T-cell (primary cell): Measurements from ENCODE around the gene EWSR1. TPM values are rescaled to one million over a fixed set of nuclear protein-coding genes. Genes with fewer than 3 reads are reported as not detected.

Experiments used
- ATAC-seq, 4 experiments: fragments of 200-7000 bp in 3 of 4; fragments of 150-1000 bp in 1 of 4; cut with Tn5 transposase; replicated peaks in 1 of 4; 1 replicate in 3 of 4; 2 replicates in 1 of 4; pipeline ENCODE4 v1.10.0; 2021; ENCODE audit warnings: moderate library complexity in 3 of 4, mild to moderate bottlenecking in 2 of 4, moderate number of reproducible peaks in 1 of 4
- CTCF ChIA-PET, 2 donors: fragments of 300-600 bp; sonication (Branson Sonifier 250); formaldehyde crosslinking; loops; one replicate each; lab custom pipeline; 2022; ENCODE audit warnings: antibody characterized with exemption in 2 of 2; lab: Charles Lee
- POLR2A ChIA-PET, 2 donors: fragments of 300-600 bp; sonication (Branson Sonifier 250); formaldehyde crosslinking; loops; one replicate each; lab custom pipeline; 2022; ENCODE audit warnings: antibody characterized with exemption in 2 of 2; lab: Charles Lee
- DNase-seq, 35 experiments: peaks; one replicate each; pipeline versions ENCODE4 v3.0.0 to v3.0.0-alpha.2; 2013 to 2023
- H3K27ac ChIP-seq: one replicate; pipeline ENCODE4 v1.5.1; 2013; ENCODE audit warnings: low read length
- H3K27me3 ChIP-seq, 2 experiments: replicated peaks in 1 of 2; 1 replicate in 1 of 2; 2 replicates in 1 of 2; pipeline versions ENCODE4 v1.6.1 to v1.7.0; 2013; ENCODE audit warnings: low read length in 1 of 2, mixed read lengths in 1 of 2; ENCODE audit not compliant: control insufficient read depth in 2 of 2, insufficient read depth in 2 of 2; ENCODE audit errors: extremely low read depth in 1 of 2
- H3K36me3 ChIP-seq, 2 donors: 1 replicate in 1 of 2; 2 replicates in 1 of 2; pipeline versions ENCODE4 v1.6.1 to v1.7.0; 2013; ENCODE audit warnings: low read length in 1 of 2; ENCODE audit not compliant: control insufficient read depth in 2 of 2, insufficient read depth in 1 of 2; ENCODE audit errors: extremely low read depth in 1 of 2
- H3K4me1 ChIP-seq, 2 experiments: 1 replicate in 1 of 2; 2 replicates in 1 of 2; pipeline versions ENCODE4 v1.6.1 to v1.7.0; 2013; ENCODE audit warnings: low read length in 2 of 2, mixed read lengths in 1 of 2; ENCODE audit not compliant: insufficient read depth in 2 of 2, control insufficient read depth in 1 of 2; ENCODE audit errors: extremely low read depth in 1 of 2
- H3K4me3 ChIP-seq, 2 donors: 1 replicate in 1 of 2; 2 replicates in 1 of 2; pipeline versions ENCODE4 v1.5.1 to v1.7.0; 2013; ENCODE audit warnings: mild to moderate bottlenecking in 2 of 2, low read length in 1 of 2, moderate library complexity in 1 of 2; ENCODE audit not compliant: control insufficient read depth in 1 of 2; ENCODE audit errors: extremely low read depth in 1 of 2
- H3K9me3 ChIP-seq: 2 replicates; pipeline ENCODE4 v1.7.0; 2013
- H3K27ac Mint-ChIP-seq, 2 donors: one replicate each; pipeline ENCODE4 v1.8.0; 2020 to 2021; ENCODE audit warnings: mild to moderate bottlenecking in 2 of 2, mixed read lengths in 2 of 2
- H3K27me3 Mint-ChIP-seq, 2 donors: one replicate each; pipeline ENCODE4 v1.8.0; 2021 to 2022; ENCODE audit warnings: mixed read lengths in 2 of 2
- H3K36me3 Mint-ChIP-seq: one replicate; pipeline ENCODE4 v1.8.0; 2021; ENCODE audit warnings: mixed read lengths
- H3K4me1 Mint-ChIP-seq, 3 donors: one replicate each; pipeline ENCODE4 v1.8.0; 2020 to 2022; ENCODE audit warnings: mixed read lengths in 3 of 3, mild to moderate bottlenecking in 1 of 3
- H3K4me3 Mint-ChIP-seq, 3 donors: one replicate each; pipeline ENCODE4 v1.8.0; 2020 to 2022; ENCODE audit warnings: mild to moderate bottlenecking in 3 of 3, mixed read lengths in 3 of 3, moderate library complexity in 3 of 3
- H3K9me3 Mint-ChIP-seq, 3 donors: one replicate each; pipeline ENCODE4 v1.8.0; 2020 to 2022; ENCODE audit warnings: mixed read lengths in 3 of 3
- WGBS: methylation state at CpG from one replicate; pipeline ENCODE4 v1.1.5; 2013; ENCODE audit warnings: missing lambda C conversion rate; ENCODE audit not compliant: insufficient coverage; 5-methylcytosine and 5-hydroxymethylcytosine counted together
- total RNA-seq, 35 experiments: library from RNA in 6 of 35; stranded (reverse) in 6 of 35; fragments of 120-200 nt in 1 of 35; gene quantifications; one replicate each; pipeline versions ENCODE4 v1.2.1 to v1.2.4 and lab custom pipeline; 2013 to 2026

EWSR1 gene
- total RNA-seq, 5 donors from 2014 or later (not counting 1 experiment from before 2014, with no cell fraction given): 254 to 308 (median 260) TPM

- Histone ChIP-seq H3K27me3 (peaks cover 0 to 6% of the 10 kb centered on the region in 2 experiments), H3K9me3 (no peaks in the 10 kb centered on the region), H3K4me1 (peaks cover 0 to under 1% of the 10 kb centered on the region in 2 experiments), H3K27ac (no peak overlapping the region), H3K36me3 (peaks cover 7 to 21% of the 10 kb centered on the region in 2 donors), H3K4me3 (no peak overlapping the region)
- no peaks in the 10 kb centered on the region for H3K27me3 Mint-ChIP-seq
- ChIA-PET CTCF (interaction anchor here in 1 of 2 donors (0.6 kb wide), 1 partner anchor 99 kb away, joined by 3 read pairs; no protein-coding TSS in a partner anchor), POLR2A (no interaction called here)
- DNase-seq: no peak
- 92% methylated on average over 17 of the region's 17 CpGs for WGBS
- no peak for ATAC-seq
- no peak overlapping the region for H3K27ac Mint-ChIP-seq
- no peaks in the 10 kb centered on the region for H3K36me3 Mint-ChIP-seq
- no peak overlapping the region for H3K4me3 Mint-ChIP-seq
- peaks cover 2 to 6% (median 5%) of the 10 kb centered on the region in 3 donors for H3K4me1 Mint-ChIP-seq
- no peaks in the 10 kb centered on the region for H3K9me3 Mint-ChIP-seq
Measured at GRCh38 chr22:29260601-29261315, 7.3 kb upstream of the EWSR1 start.

GRCh38 chr22:29263791-29264276, 4.2 kb upstream of the EWSR1 start:
- no peak overlapping the region for H3K27ac Mint-ChIP-seq
- Histone ChIP-seq H3K27me3 (no peaks in the 10 kb centered on the region), H3K36me3 (peaks cover 7 to 21% of the 10 kb centered on the region in 2 donors), H3K9me3 (no peaks in the 10 kb centered on the region), H3K4me1 (peaks cover 11 to 14% of the 10 kb centered on the region in 2 experiments), H3K4me3 (no peak overlapping the region), H3K27ac (no peak overlapping the region)
- 94% methylated on average over 13 of the region's 14 CpGs for WGBS
- H3K9me3 Mint-ChIP-seq: no peaks in the 10 kb centered on the region
- ChIA-PET CTCF (no interaction called here), POLR2A (no interaction called here)
- ATAC-seq: no peak
- no peak overlapping the region for H3K4me3 Mint-ChIP-seq
- H3K4me1 Mint-ChIP-seq: peaks cover 15 to 18% (median 16%) of the 10 kb centered on the region in 3 donors
- no peaks in the 10 kb centered on the region for H3K27me3 Mint-ChIP-seq
- H3K36me3 Mint-ChIP-seq: no peaks in the 10 kb centered on the region
- DNase-seq: no peak

- H3K9me3 Mint-ChIP-seq: no peaks in the 10 kb centered on the region
- H3K9me3 ChIP-seq: no peaks in the 10 kb centered on the region
- H3K4me1 Mint-ChIP-seq: peaks cover 27 to 31% (median 28%) of the 10 kb centered on the region in 3 donors
- peaks cover 9% of the 10 kb centered on the region for H3K36me3 Mint-ChIP-seq
- no peak overlapping the region for H3K4me3 ChIP-seq
- H3K27me3 ChIP-seq: no peaks in the 10 kb centered on the region
- H3K4me3 Mint-ChIP-seq: no peak overlapping the region
- no peak overlapping the region for H3K27ac ChIP-seq
- CTCF ChIA-PET: interaction anchor here in 1 of 2 donors (0.6 kb wide), 1 partner anchor 582 kb away, joined by 3 read pairs; no protein-coding TSS in a partner anchor
- ATAC-seq (no peak), DNase-seq (no peak)
- peaks cover 13 to 15% of the 10 kb centered on the region in 2 donors for H3K36me3 ChIP-seq
- H3K27ac Mint-ChIP-seq: no peak overlapping the region
- POLR2A ChIA-PET: no interaction called here
- WGBS: 100% methylated on average over 5 of the region's 7 CpGs
- peaks cover 21 to 28% of the 10 kb centered on the region in 2 experiments for H3K4me1 ChIP-seq
- H3K27me3 Mint-ChIP-seq: no peaks in the 10 kb centered on the region
Measured at GRCh38 chr22:29265305-29265704, 2.8 kb upstream of the EWSR1 start.

- Mint-ChIP-seq H3K36me3 (peaks cover 9% of the 10 kb centered on the region), H3K4me3 (peak overlapping the region in 2 of 3 donors; percentile 95 to 96), H3K27me3 (no peaks in the 10 kb centered on the region), H3K4me1 (peaks cover 33 to 38% (median 35%) of the 10 kb centered on the region in 3 donors), H3K27ac (no peak overlapping the region), H3K9me3 (no peaks in the 10 kb centered on the region)
- 94% methylated on average over 2 of the region's 4 CpGs for WGBS
- peaks cover 23 to 33% of the 10 kb centered on the region in 2 experiments for H3K4me1 ChIP-seq
- no peak for ATAC-seq
- no peak overlapping the region for H3K27ac ChIP-seq
- DNase-seq: no peak
- POLR2A ChIA-PET: no interaction called here
- CTCF ChIA-PET: no interaction called here
- peaks cover 13 to 15% of the 10 kb centered on the region in 2 donors for H3K36me3 ChIP-seq
- no peaks in the 10 kb centered on the region for H3K27me3 ChIP-seq
- H3K4me3 ChIP-seq: no peak overlapping the region
- no peaks in the 10 kb centered on the region for H3K9me3 ChIP-seq
Measured at GRCh38 chr22:29265929-29266328, 2.1 kb upstream of the EWSR1 start.

- Mint-ChIP-seq H3K27ac (peak overlapping the region; percentile 76), H3K4me1 (peaks cover 42 to 46% (median 43%) of the 10 kb centered on the region in 3 donors), H3K36me3 (peaks cover 13% of the 10 kb centered on the region), H3K27me3 (no peaks in the 10 kb centered on the region), H3K9me3 (no peaks in the 10 kb centered on the region), H3K4me3 (peak overlapping the region; percentile 92 to 96 (median 95))
- Histone ChIP-seq H3K9me3 (no peaks in the 10 kb centered on the region), H3K27ac (no peak overlapping the region), H3K27me3 (no peaks in the 10 kb centered on the region), H3K36me3 (peaks cover 15 to 18% of the 10 kb centered on the region in 2 donors), H3K4me1 (peaks cover 32 to 37% of the 10 kb centered on the region in 2 experiments), H3K4me3 (peak overlapping the region; percentile 92 to 99)
- DNase-seq: peak in 1 of 35 experiments; percentile 16
- ATAC-seq: no peak
- ChIA-PET CTCF (no interaction called here), POLR2A (no interaction called here)
- WGBS: 42% methylated on average over 10 of the region's 13 CpGs
Measured at GRCh38 chr22:29266564-29267461, 1.3 kb upstream of the EWSR1 start.

- ChIA-PET POLR2A (no interaction called here), CTCF (no interaction called here)
- no peaks in the 10 kb centered on the region for H3K9me3 Mint-ChIP-seq
- ATAC-seq: peak in 2 of 4 experiments; percentile 40 to 43
- Histone ChIP-seq H3K4me1 (peaks cover 34 to 37% of the 10 kb centered on the region in 2 experiments), H3K27me3 (no peaks in the 10 kb centered on the region), H3K36me3 (peaks cover 15 to 20% of the 10 kb centered on the region in 2 donors), H3K27ac (peak overlapping the region; percentile 99), H3K4me3 (peak overlapping the region; percentile 92 to 99), H3K9me3 (no peaks in the 10 kb centered on the region)
- peaks cover 19% of the 10 kb centered on the region for H3K36me3 Mint-ChIP-seq
- peaks cover 48 to 52% (median 50%) of the 10 kb centered on the region in 3 donors for H3K4me1 Mint-ChIP-seq
- peak overlapping the region; percentile 92 to 96 (median 95) for H3K4me3 Mint-ChIP-seq
- under 1% methylated on average over 31 of the region's 32 CpGs for WGBS
- peak overlapping the region; percentile 98 for H3K27ac Mint-ChIP-seq
- H3K27me3 Mint-ChIP-seq: no peaks in the 10 kb centered on the region
- no peak for DNase-seq
Measured at GRCh38 chr22:29267462-29267857, 608 bp upstream of the EWSR1 start.
